MM.1S (cell line): Measurements from ENCODE around the gene TNFRSF12A.

ENCODE experiments used
- DNase-seq: peaks from one replicate; pipeline ENCODE4 v3.0.0-alpha.2; 2015
- H2AFZ ChIP-seq: fragments of 300-600 bp; sonication (generic); 2 replicates; pipeline ENCODE4 v1.6.0; 2016; ENCODE audit warnings: antibody characterized with exemption, low read length
- H3F3A ChIP-seq: fragments of 300-600 bp; sonication (generic); 2 replicates; pipeline ENCODE4 v1.6.1; 2016; ENCODE audit warnings: mild to moderate bottlenecking, antibody characterized with exemption, low read length, moderate library complexity, mixed read lengths; ENCODE audit not compliant: insufficient read depth
- H3K27ac ChIP-seq: fragments of 300-600 bp; sonication (generic); 2 replicates; pipeline ENCODE4 v1.5.1; 2016; ENCODE audit warnings: mild to moderate bottlenecking, low read length
- H3K27me3 ChIP-seq: fragments of 300-600 bp; sonication (generic); replicated peaks from 2 replicates; pipeline ENCODE4 v1.6.0; 2016; ENCODE audit warnings: low read length; ENCODE audit not compliant: insufficient read depth
- H3K36me3 ChIP-seq: fragments of 300-600 bp; sonication (generic); replicated peaks from 2 replicates; pipeline ENCODE4 v1.6.1; 2016; ENCODE audit warnings: mild to moderate bottlenecking, low read length, mixed read lengths; ENCODE audit not compliant: insufficient read depth
- H3K4me1 ChIP-seq: fragments of 300-600 bp; sonication (generic); 2 replicates; pipeline ENCODE4 v1.6.1; 2016; ENCODE audit warnings: low read length, mixed read lengths
- H3K4me2 ChIP-seq: fragments of 300-600 bp; sonication (generic); 2 replicates; pipeline ENCODE4 v1.6.0; 2016; ENCODE audit warnings: low read depth, low read length
- H3K4me3 ChIP-seq: fragments of 300-600 bp; sonication (generic); 2 replicates; pipeline ENCODE4 v1.5.1; 2016; ENCODE audit warnings: low read length, mixed read lengths
- H3K79me2 ChIP-seq: fragments of 300-600 bp; sonication (generic); 2 replicates; pipeline ENCODE4 v1.6.1; 2016; ENCODE audit warnings: mixed run types, low read length, mixed read lengths
- H3K9ac ChIP-seq: fragments of 300-600 bp; sonication (generic); 2 replicates; pipeline ENCODE4 v1.6.1; 2016; ENCODE audit warnings: low read length, mixed read lengths
- H3K9me2 ChIP-seq: fragments of 300-600 bp; sonication (generic); replicated peaks from 2 replicates; pipeline ENCODE4 v1.6.1; 2016; ENCODE audit warnings: mild to moderate bottlenecking, low read length, mixed read lengths; ENCODE audit not compliant: insufficient read depth
- H3K9me3 ChIP-seq: fragments of 300-600 bp; sonication (generic); replicated peaks from 2 replicates; pipeline ENCODE4 v1.6.1; 2016; ENCODE audit warnings: mild to moderate bottlenecking, low read length, mixed read lengths; ENCODE audit not compliant: insufficient read depth
- H4K20me1 ChIP-seq: fragments of 300-600 bp; sonication (generic); 2 replicates; pipeline ENCODE4 v1.6.1; 2016; ENCODE audit warnings: mild to moderate bottlenecking, low read length, moderate library complexity, mixed read lengths; ENCODE audit not compliant: insufficient read depth
- EZH2 ChIP-seq: fragments of 300-600 bp; sonication (generic); optimal IDR thresholded peaks from 2 replicates; pipeline ENCODE3; 2017; ENCODE audit warnings: low read depth, mild to moderate bottlenecking, antibody characterized with exemption, low read length, mixed read lengths
- EZH2phosphoT487 ChIP-seq: fragments of 300-600 bp; sonication (generic); IDR thresholded peaks from 2 replicates; pipeline ENCODE4 v1.6.1; 2018; ENCODE audit warnings: antibody characterized with exemption, low read length
- TF ChIP-seq, protein P1 (sequence below): fragments of 300-600 bp; sonication (generic); IDR thresholded peaks from 2 replicates; pipeline ENCODE4 v1.5.1; 2016; ENCODE audit warnings: antibody characterized with exemption, low read length, mixed read lengths

TNFRSF12A gene

DNA sequence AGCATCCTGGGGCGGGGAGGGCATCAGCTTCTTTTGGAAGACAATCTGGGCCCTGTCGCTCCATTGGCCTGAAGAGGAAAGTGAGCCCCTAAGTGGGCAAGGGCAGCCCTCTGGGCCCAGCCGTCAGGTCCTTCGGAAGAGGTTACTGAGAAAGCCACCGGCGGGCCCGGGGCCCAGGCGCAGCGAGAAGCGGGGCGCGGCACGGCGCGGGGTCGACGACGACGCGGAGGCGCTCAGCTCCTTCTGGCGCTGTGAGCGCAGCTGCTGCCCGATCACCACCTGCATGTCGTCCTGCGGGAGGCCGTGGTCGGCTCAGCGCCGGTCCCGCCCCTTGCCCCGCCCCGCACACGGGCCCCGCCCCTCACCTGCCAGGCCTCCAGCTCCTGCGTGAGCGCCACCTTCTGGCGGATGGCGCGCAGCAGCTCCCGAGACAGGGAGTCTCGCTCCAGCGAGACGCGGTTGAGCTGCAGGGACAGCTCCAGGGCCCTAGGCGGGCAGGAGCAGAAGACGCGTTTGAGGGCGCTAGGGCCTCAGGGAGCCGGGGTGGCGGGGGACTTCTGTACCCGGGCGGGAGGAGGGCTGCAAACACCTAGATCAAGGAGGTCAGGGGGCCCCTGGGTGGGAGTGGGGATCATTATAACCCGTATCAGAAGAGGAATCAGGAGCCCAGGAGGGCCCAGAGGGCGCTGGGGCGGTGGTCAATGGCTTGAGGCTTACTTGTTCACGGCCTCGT lies 8.0 kb downstream of the TNFRSF12A start:
- Histone ChIP-seq H3K4me2 (peak overlapping the region; percentile 50), H3K27ac (no peak overlapping the region), H4K20me1 (no peaks in the 10 kb centered on the region), H3K4me3 (no peak overlapping the region), H3K79me2 (no peaks in the 10 kb centered on the region), H3K4me1 (peaks cover 4% of the 10 kb centered on the region), H3K9me2 (no peaks in the 10 kb centered on the region), H3K9ac (no peak overlapping the region), H2AFZ (no peak overlapping the region), H3F3A (0 out of 2 replicates have a peak, but pooled peaks cover 6% of the 10 kb centered on the region), H3K27me3 (peaks cover 52% of the 10 kb centered on the region), H3K36me3 (no peaks in the 10 kb centered on the region), H3K9me3 (no peaks in the 10 kb centered on the region)
- TF ChIP-seq EZH2: no peak
- TF ChIP-seq EZH2phosphoT487: no peak
- TF ChIP-seq, protein P1, sequence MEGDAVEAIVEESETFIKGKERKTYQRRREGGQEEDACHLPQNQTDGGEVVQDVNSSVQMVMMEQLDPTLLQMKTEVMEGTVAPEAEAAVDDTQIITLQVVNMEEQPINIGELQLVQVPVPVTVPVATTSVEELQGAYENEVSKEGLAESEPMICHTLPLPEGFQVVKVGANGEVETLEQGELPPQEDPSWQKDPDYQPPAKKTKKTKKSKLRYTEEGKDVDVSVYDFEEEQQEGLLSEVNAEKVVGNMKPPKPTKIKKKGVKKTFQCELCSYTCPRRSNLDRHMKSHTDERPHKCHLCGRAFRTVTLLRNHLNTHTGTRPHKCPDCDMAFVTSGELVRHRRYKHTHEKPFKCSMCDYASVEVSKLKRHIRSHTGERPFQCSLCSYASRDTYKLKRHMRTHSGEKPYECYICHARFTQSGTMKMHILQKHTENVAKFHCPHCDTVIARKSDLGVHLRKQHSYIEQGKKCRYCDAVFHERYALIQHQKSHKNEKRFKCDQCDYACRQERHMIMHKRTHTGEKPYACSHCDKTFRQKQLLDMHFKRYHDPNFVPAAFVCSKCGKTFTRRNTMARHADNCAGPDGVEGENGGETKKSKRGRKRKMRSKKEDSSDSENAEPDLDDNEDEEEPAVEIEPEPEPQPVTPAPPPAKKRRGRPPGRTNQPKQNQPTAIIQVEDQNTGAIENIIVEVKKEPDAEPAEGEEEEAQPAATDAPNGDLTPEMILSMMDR: peak; percentile 79
- peak; percentile 90 for DNase-seq

DNA sequence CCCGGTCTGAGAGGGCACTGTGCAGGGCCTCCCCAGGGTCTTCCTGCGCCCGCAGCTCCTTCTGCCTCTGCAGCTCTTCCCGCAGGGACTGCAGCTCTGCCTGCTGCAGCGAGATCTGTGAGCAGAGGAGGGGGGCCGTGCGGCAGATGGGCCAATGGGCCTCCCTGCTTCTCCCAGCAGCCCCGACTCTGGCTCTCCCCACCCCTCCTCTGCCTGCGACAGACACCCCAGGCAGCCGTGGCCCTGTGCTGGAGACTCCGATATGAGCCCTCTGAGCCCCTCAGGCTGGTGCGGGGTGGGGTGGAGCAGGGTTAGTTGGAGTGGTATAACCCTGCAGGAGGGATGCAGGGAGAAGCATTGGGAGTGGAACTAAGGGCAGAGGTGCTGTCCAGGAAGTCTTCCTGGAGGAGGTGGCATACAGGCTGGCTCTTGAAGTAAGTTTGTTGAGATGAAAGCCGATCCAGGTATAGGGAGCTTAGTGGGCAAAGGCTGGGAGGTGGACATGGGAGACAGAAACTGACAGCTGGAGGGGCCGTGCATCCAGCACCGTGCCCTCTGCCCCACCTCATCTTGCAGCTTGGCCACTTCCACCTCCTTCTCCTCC lies 8.7 kb downstream of the TNFRSF12A start:
- no peak overlapping the region for H3K27ac ChIP-seq
- no peak for DNase-seq
- H3K4me3 ChIP-seq: no peak overlapping the region
- H2AFZ ChIP-seq: no peak overlapping the region
- H3K79me2 ChIP-seq: no peaks in the 10 kb centered on the region
- H3K36me3 ChIP-seq: no peaks in the 10 kb centered on the region
- H3K4me2 ChIP-seq: no peak overlapping the region
- peaks cover 58% of the 10 kb centered on the region for H3K27me3 ChIP-seq
- 0 out of 2 replicates have a peak, but pooled peaks cover 6% of the 10 kb centered on the region for H3F3A ChIP-seq
- H3K9ac ChIP-seq: no peak overlapping the region
- H4K20me1 ChIP-seq: no peaks in the 10 kb centered on the region
- H3K9me2 ChIP-seq: no peaks in the 10 kb centered on the region
- TF ChIP-seq, protein P1: no peak
- no peak for TF ChIP-seq EZH2
- no peak for TF ChIP-seq EZH2phosphoT487
- no peaks in the 10 kb centered on the region for H3K9me3 ChIP-seq
- H3K4me1 ChIP-seq: peaks cover 4% of the 10 kb centered on the region

DNA sequence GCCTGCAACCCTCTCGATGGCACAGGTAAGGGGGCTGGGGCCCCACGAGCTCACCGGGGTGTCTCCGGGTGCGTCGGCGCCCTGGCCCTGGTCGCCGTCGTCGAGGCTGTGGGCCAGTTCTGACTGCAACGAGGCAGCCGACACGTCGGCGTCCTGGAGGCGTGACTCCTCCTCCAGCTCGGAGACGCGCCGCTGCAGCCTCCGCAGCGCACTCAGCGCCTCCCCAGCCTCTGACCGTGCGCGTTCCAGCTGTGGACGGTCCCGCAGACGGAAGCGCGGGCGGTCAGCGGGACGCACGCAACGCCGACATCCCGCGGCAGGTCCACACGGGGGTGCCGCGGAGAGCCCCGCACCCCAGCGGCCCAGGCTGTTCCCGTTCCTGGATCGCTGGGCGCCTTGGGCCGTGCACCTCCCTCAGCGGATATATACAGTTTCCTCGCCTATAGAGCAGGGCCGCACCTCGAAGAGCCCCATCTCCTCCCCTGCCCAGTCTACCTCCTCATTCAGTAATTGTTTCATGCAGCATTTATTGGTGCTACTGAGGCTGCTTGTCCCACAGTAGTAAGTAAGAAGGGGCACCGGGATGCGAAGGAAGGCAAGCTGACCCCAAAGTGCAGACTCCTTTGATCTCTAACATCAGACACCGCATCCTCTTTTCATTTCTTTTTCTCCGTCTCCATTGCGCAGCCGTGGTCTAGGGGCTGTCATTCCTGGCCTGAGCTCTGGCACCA lies 9.5 kb downstream of the TNFRSF12A start:
- Histone ChIP-seq H2AFZ (no peak overlapping the region), H3K27me3 (peaks cover 67% of the 10 kb centered on the region), H3K9me2 (no peaks in the 10 kb centered on the region), H4K20me1 (no peaks in the 10 kb centered on the region), H3K4me1 (peaks cover 4% of the 10 kb centered on the region), H3F3A (0 out of 2 replicates have a peak, but pooled peaks cover 6% of the 10 kb centered on the region), H3K79me2 (no peaks in the 10 kb centered on the region), H3K9me3 (no peaks in the 10 kb centered on the region), H3K9ac (no peak overlapping the region), H3K4me2 (no peak overlapping the region), H3K27ac (no peak overlapping the region), H3K36me3 (no peaks in the 10 kb centered on the region), H3K4me3 (no peak overlapping the region)
- no peak for TF ChIP-seq EZH2phosphoT487
- no peak for DNase-seq
